WTC11 (cell line): Measurements from ENCODE around the gene L1CAM.

ENCODE experiments used
- CREB1 ChIP-seq: sonication (generic); formaldehyde crosslinking; IDR thresholded peaks from 2 replicates; pipeline ENCODE4 v1.8.0; 2023; ENCODE audit warnings: mild to moderate bottlenecking, missing genetic modification reagents
- CREM ChIP-seq: sonication (generic); formaldehyde crosslinking; IDR thresholded peaks from 2 replicates; pipeline ENCODE4 v1.8.1; 2022; ENCODE audit warnings: mild to moderate bottlenecking, missing genetic modification reagents, moderate library complexity
- CTCF ChIP-seq: fragments of 200-600 bp; IDR thresholded peaks from 2 replicates; pipeline ENCODE4 v1.8.0; 2022; ENCODE audit warnings: antibody characterized with exemption
- E2F1 ChIP-seq: sonication (generic); formaldehyde crosslinking; IDR thresholded peaks from 2 replicates; pipeline ENCODE4 v1.8.0; 2022; ENCODE audit warnings: mild to moderate bottlenecking, missing genetic modification reagents
- MLX ChIP-seq: sonication (generic); formaldehyde crosslinking; IDR thresholded peaks from 2 replicates; pipeline ENCODE4 v1.8.1; 2023; ENCODE audit warnings: mild to moderate bottlenecking, missing genetic modification reagents, moderate library complexity
- NFYB ChIP-seq: sonication (generic); formaldehyde crosslinking; conservative IDR thresholded peaks from 2 replicates; pipeline ENCODE4 v1.8.0; 2022; ENCODE audit warnings: low read depth, missing genetic modification reagents
- USF2 ChIP-seq: sonication (generic); formaldehyde crosslinking; IDR thresholded peaks from 2 replicates; pipeline ENCODE4 v1.8.1; 2023; ENCODE audit warnings: mild to moderate bottlenecking, missing genetic modification reagents, moderate library complexity

- TF ChIP-seq CTCF (no peak), USF2 (CRISPR knock-in tag) (no peak), MLX (CRISPR knock-in tag) (no peak), E2F1 (CRISPR knock-in tag) (no peak), NFYB (CRISPR knock-in tag) (no peak), CREB1 (CRISPR knock-in tag) (no peak), CREM (CRISPR knock-in tag) (no peak)
Measured at GRCh38 chrX:153929576-153929975, 43.6 kb upstream of the L1CAM start.
